Duodenal mucosa (tissue), 2 donors: Measurements from ENCODE around the gene SLC6A18.
"Not testable (repeated sequence)": the region's sequence is repeated elsewhere in the genome, so short reads cannot be mapped to it uniquely, and the experiment has no call there.

Experiments used
- H3K27ac ChIP-seq: one replicate; pipeline ENCODE4 v1.7.0; 2013; ENCODE audit warnings: low read depth, low read length
- H3K27me3 ChIP-seq, 2 donors: one replicate each; pipeline ENCODE4 v1.7.0; 2013; ENCODE audit warnings: low read length in 2 of 2, control low read depth in 1 of 2; ENCODE audit not compliant: insufficient read depth in 2 of 2, control insufficient read depth in 1 of 2
- H3K36me3 ChIP-seq, 2 donors: one replicate each; pipeline ENCODE4 v1.7.0; 2013; ENCODE audit warnings: low read length in 2 of 2, control low read depth in 1 of 2; ENCODE audit not compliant: insufficient read depth in 2 of 2, control insufficient read depth in 1 of 2
- H3K4me1 ChIP-seq, 2 donors: one replicate each; pipeline ENCODE4 v1.7.0; 2013; ENCODE audit warnings: low read length in 2 of 2, control low read depth in 1 of 2; ENCODE audit not compliant: insufficient read depth in 2 of 2, control insufficient read depth in 1 of 2
- H3K4me3 ChIP-seq, 2 donors: one replicate each; pipeline ENCODE4 v1.7.0; 2013; ENCODE audit warnings: low read length in 2 of 2, low read depth in 1 of 2
- H3K9ac ChIP-seq, 2 donors: one replicate each; pipeline ENCODE4 v1.7.0; 2013; ENCODE audit warnings: low read length in 2 of 2, low read depth in 1 of 2
- H3K9me3 ChIP-seq, 2 donors: one replicate each; pipeline ENCODE4 v1.7.0; 2013; ENCODE audit warnings: low read length in 2 of 2, control low read depth in 1 of 2; ENCODE audit not compliant: control insufficient read depth in 1 of 2

SLC6A18 gene

GRCh38 chr5:1229023-1229422, 3.8 kb downstream of the SLC6A18 start:
- not testable (repeated sequence) for H3K4me1 ChIP-seq, H3K9ac ChIP-seq, H3K27me3 ChIP-seq, H3K27ac ChIP-seq, H3K4me3 ChIP-seq, H3K36me3 ChIP-seq, H3K9me3 ChIP-seq

- H3K27ac ChIP-seq: no peak overlapping the region
- no peaks in the 10 kb centered on the region for H3K9me3 ChIP-seq
- no peaks in the 10 kb centered on the region for H3K36me3 ChIP-seq
- no peaks in the 10 kb centered on the region for H3K4me1 ChIP-seq
- no peak overlapping the region for H3K9ac ChIP-seq
- no peak overlapping the region for H3K4me3 ChIP-seq
- no peaks in the 10 kb centered on the region for H3K27me3 ChIP-seq
Observed at GRCh38 chr5:1229822-1230221, 4.6 kb downstream of the SLC6A18 start.

DNA sequence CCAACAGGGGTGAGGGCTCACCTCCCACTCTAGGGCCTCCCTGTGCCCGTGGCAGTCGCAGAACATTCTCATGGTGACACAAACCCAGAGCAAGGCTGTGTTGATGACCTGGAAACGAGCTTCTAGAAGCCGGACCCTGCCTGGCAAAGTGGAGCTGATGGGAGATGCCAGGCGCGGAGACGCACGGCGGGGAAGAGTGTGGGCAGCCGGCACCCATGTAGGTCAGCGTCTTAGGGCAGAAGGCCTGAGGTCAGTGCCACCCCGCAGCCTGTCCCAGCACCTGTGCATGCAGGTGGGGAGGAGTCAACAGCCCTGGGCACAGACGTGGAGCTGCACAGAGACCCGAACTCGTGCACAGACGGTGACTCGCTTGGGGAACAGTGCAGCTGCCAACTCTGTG, 5.4 kb downstream of the SLC6A18 start:
- H3K27ac ChIP-seq: no peak overlapping the region
- no peak overlapping the region for H3K4me3 ChIP-seq
- no peaks in the 10 kb centered on the region for H3K4me1 ChIP-seq
- no peaks in the 10 kb centered on the region for H3K27me3 ChIP-seq
- H3K9ac ChIP-seq: no peak overlapping the region
- peaks cover 3 to 5% of the 10 kb centered on the region in 2 donors for H3K9me3 ChIP-seq
- no peaks in the 10 kb centered on the region for H3K36me3 ChIP-seq

DNA sequence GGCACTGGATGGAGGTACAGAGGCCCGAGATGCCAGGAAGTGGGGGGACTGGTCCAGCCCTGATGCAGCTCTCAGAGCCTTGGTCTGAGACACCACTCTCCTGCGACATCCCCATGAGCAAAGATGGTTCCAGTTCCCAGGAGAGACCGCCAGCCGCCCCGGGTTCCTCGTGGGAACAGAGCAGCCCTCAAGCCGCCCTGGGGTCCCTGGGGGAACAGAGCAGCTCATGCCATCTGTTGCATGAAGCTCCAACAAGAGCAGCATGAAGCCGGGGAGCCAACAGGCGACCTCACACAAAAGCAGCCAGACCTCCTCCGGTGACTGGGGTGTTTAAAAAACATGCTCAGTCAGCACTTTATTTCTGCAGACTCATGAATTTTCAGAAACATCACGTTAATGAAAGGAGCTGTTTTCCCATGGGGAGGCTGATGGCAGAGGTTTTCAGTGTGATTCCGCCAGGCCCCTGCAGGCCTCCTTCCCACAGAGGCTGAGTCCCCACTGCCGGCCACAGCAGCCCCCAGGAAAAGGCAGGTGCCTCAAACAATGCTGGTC, 6.2 kb downstream of the SLC6A18 start:
- H3K4me1 ChIP-seq: no peaks in the 10 kb centered on the region
- H3K9me3 ChIP-seq: peaks cover 10 to 12% of the 10 kb centered on the region in 2 donors
- no peaks in the 10 kb centered on the region for H3K27me3 ChIP-seq
- no peak overlapping the region for H3K4me3 ChIP-seq
- H3K27ac ChIP-seq: no peak overlapping the region
- H3K36me3 ChIP-seq: no peaks in the 10 kb centered on the region
- no peak overlapping the region for H3K9ac ChIP-seq

- no peaks in the 10 kb centered on the region for H3K36me3 ChIP-seq
- no peaks in the 10 kb centered on the region for H3K27me3 ChIP-seq
- H3K4me1 ChIP-seq: no peaks in the 10 kb centered on the region
- no peak overlapping the region for H3K9ac ChIP-seq
- no peak overlapping the region for H3K4me3 ChIP-seq
- H3K27ac ChIP-seq: no peak overlapping the region
- H3K9me3 ChIP-seq: peaks cover 10 to 13% of the 10 kb centered on the region in 2 donors
Observed at GRCh38 chr5:1232780-1233179, 7.6 kb downstream of the SLC6A18 start.

- peaks cover 19% of the 10 kb centered on the region in 2 donors for H3K4me1 ChIP-seq
- H3K27ac ChIP-seq: no peak overlapping the region
- H3K4me3 ChIP-seq: no peak overlapping the region
- H3K27me3 ChIP-seq: no peaks in the 10 kb centered on the region
- H3K9me3 ChIP-seq: peaks cover 10 to 13% of the 10 kb centered on the region in 2 donors
- H3K36me3 ChIP-seq: no peaks in the 10 kb centered on the region
- H3K9ac ChIP-seq: no peak overlapping the region
Observed at GRCh38 chr5:1235379-1235778, 10.2 kb downstream of the SLC6A18 start.

DNA sequence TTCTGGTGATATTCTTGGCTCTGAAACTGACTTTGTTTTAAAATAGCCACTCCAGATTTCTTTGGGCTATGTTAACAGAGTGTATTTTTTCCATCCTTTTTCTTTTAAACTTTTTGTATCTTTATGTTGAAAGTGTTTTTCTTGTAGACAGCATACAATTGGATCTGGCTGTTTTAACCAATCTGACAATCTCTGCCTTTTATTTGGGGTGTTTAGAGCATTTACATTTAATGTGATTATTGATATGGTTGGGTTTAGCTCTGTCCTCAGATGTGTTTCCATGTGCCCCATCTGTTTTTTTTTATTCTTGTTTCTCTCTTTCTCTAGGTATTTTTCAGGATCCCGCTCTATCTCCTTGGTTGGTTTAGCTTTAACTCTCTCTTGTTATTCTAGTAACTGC, 10.7 kb downstream of the SLC6A18 start:
- Histone ChIP-seq H3K27me3 (no peaks in the 10 kb centered on the region), H3K36me3 (no peaks in the 10 kb centered on the region)

DNA sequence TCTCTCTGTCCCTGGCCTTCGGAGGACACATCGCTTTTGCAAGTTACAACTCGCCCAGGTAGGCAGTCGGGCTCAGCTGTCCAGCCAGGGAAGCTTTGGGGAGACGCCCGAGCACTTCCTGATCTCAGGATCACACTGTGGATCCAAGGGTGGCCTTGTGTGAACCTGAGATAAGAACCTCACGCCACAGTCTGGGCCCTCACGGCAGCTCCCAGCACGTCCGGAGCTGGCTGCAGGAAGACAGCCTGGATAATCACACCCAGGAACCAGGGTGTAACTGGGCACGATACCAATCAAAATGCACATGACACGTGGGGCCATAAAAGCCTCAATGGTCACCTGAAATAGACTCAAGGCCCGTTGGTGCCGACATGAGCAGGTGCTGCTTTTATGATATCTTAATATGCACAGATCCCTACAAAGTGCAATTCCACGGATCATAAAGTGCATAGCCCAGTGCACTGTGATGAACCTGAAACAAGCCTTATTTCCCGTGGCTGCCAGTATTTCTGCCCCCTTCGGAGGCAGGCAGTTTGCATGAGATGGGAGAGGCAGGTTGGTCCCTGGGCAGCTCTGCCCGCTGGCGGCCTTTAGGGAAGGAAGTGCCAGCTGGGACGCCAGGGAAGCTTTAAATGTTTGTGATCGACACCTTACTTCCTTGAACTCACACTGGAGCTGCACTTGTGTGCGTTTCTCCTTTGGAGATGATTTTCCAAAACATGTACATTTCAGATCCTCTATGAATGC, 14.5 kb downstream of the SLC6A18 start:
- Histone ChIP-seq H3K4me3 (no peak overlapping the region), H3K27ac (no peak overlapping the region), H3K36me3 (no peaks in the 10 kb centered on the region), H3K9me3 (peaks cover 10 to 13% of the 10 kb centered on the region in 2 donors), H3K27me3 (no peaks in the 10 kb centered on the region), H3K4me1 (peaks cover 19 to 21% of the 10 kb centered on the region in 2 donors), H3K9ac (no peak overlapping the region)

More for the DNA sequence above, 10.7 kb downstream of the SLC6A18 start:
- peaks cover 19 to 21% of the 10 kb centered on the region in 2 donors for H3K4me1 ChIP-seq
- no peak overlapping the region for H3K9ac ChIP-seq
- no peak overlapping the region for H3K27ac ChIP-seq
- peaks cover 10 to 13% of the 10 kb centered on the region in 2 donors for H3K9me3 ChIP-seq
- no peak overlapping the region for H3K4me3 ChIP-seq

GRCh38 chr5:1240496-1241260, 15.5 kb downstream of the SLC6A18 start:
- Histone ChIP-seq H3K9ac (no peak overlapping the region), H3K36me3 (no peaks in the 10 kb centered on the region), H3K4me1 (peaks cover 19 to 21% of the 10 kb centered on the region in 2 donors)

DNA sequence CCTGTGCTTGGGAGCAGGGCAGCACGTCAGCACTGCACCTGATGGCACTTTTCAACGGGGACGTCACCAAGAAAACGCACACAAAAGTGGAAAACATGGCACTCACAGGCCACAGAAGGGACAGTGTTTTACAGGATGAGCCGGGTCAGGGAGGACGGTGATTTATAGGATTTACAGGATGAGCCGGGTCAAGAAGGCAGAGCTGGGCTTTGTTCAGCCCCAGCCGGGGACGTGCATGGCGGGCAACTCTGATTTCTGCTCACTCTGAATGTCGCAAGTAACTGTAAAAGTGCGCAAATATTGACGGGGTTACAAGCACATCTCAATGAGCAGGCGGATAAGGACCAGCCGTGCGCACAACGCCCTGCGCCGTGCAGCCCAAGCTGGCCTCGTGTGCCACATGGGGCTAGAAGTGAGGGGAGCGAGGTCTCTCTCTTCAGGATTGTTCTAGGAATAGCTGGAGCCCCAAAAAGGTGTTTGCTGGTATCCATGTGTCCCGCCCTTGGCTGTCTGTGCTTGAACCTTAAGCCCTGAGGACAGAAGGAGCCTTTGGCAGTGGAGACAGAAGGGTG, 16.4 kb downstream of the SLC6A18 start:
- H3K27me3 ChIP-seq: peaks cover 6 to 8% of the 10 kb centered on the region in 2 donors
- peaks cover 19 to 21% of the 10 kb centered on the region in 2 donors for H3K4me1 ChIP-seq
- no peaks in the 10 kb centered on the region for H3K36me3 ChIP-seq
- no peak overlapping the region for H3K4me3 ChIP-seq
- no peaks in the 10 kb centered on the region for H3K9me3 ChIP-seq
- H3K27ac ChIP-seq: no peak overlapping the region
- H3K9ac ChIP-seq: no peak overlapping the region

More at GRCh38 chr5:1240496-1241260, 15.5 kb downstream of the SLC6A18 start:
- no peak overlapping the region for H3K4me3 ChIP-seq
- no peak overlapping the region for H3K27ac ChIP-seq
- peaks cover 0 to 6% of the 10 kb centered on the region in 2 donors for H3K27me3 ChIP-seq
- H3K9me3 ChIP-seq: peaks cover 3 to 9% of the 10 kb centered on the region in 2 donors
